ENCODE measurements around the gene RAD51AP2.

The RAD51AP2 gene

DNA sequence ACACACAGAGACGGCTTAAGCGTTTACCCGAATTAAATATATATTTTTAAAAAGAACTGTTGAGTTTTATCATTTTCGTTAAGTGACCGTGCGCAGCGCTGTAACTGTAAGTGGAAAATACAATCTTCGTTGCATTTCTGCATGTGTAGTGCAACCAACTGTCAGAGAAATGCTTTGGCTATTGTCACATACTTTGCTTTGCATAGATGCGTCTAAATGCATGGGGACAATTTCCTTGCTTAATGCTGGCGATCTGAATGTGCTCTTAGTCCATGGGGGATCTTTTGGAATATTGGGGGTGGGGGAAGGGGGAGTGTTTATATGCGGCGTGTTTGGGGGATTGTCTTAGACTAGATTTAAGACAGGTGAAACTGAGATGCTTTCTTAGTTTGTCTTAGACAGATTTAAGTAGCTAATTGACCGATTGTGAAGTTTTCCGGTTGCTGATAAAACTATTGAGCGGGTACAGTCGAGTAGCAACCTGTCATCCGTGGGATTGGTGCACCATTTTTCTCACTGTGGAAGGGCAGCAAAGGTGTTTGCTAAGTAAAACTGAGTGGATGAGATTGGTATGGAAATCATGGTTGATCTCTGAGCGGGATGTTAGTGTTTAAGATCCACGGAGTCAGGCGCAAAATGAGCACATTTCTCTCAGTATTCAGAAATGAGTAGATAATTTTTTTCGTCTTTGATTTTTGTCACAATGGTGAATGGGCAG is 22.7 kb upstream of the RAD51AP2 start:
- Histone ChIP-seq H3K27me3 (ENCODE audit: insufficient read depth, poor library complexity, severe bottlenecking) (peaks cover 41% of the 10 kb centered on the region), H3K36me3 (ENCODE audit: low read depth) (no peaks in the 10 kb centered on the region), H3K9me3 (ENCODE audit: severe bottlenecking) (no peaks in the 10 kb centered on the region), H3K4me1 (ENCODE audit: insufficient read depth, poor library complexity, severe bottlenecking) (peaks cover 19% of the 10 kb centered on the region), H3K27ac (ENCODE audit: poor library complexity, severe bottlenecking) (no peak overlapping the region), H3K4me3 (ENCODE audit: severe bottlenecking) (peak overlapping the region; percentile 29)
- DNase-seq (ENCODE audit: low spot score): no peak
- ATAC-seq (ENCODE audit: low read depth): no peak; the same call in 2 of the 3 replicates
- TF ChIP-seq, protein P1, sequence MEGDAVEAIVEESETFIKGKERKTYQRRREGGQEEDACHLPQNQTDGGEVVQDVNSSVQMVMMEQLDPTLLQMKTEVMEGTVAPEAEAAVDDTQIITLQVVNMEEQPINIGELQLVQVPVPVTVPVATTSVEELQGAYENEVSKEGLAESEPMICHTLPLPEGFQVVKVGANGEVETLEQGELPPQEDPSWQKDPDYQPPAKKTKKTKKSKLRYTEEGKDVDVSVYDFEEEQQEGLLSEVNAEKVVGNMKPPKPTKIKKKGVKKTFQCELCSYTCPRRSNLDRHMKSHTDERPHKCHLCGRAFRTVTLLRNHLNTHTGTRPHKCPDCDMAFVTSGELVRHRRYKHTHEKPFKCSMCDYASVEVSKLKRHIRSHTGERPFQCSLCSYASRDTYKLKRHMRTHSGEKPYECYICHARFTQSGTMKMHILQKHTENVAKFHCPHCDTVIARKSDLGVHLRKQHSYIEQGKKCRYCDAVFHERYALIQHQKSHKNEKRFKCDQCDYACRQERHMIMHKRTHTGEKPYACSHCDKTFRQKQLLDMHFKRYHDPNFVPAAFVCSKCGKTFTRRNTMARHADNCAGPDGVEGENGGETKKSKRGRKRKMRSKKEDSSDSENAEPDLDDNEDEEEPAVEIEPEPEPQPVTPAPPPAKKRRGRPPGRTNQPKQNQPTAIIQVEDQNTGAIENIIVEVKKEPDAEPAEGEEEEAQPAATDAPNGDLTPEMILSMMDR (IDR thresholded peaks at IDR 0.05; ENCODE audit: poor library complexity, severe bottlenecking): no peak

DNA sequence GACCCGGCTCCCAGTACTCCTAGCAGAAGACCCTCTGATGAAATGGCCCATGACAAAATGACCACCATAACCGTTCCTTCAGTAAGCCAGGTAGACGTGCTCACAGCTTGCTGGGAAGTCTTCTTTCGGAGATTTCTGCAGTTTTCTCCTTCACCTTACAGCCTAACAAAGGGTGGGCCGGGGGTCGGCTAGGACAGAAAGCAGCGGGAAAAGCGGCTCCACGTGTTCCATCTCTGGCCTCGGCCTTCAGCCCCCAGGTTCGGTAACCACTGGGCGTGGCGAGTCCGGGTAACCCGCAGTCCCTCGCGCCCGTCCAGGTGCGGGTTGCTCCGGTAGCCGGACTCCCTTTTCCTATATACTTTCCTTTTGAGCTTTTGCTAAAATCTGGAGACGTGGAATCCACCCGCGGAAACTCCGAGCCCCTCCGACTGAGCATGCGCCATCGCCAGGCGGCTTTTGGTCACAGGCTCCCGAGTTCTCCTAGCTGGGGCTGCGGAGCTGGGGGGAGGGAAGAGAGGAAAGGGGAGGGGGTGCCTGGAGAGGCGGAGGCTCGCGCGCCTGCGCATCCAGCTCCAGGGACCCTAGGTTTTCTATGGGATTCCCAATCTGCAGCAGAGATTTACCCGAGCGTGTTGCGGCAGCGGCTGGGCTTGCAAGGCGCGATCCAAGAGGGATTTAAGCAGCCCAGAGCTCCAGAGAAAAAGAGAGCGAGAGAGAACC is 22.0 kb upstream of the RAD51AP2 start, which contains the start of gene VSNL1:
Gene VSNL1, plus strand, starts transcription at position 604 of the 720 bp plus-strand sequence. CDS start 51,379 bp downstream, outside the sequence.
- TF ChIP-seq, protein P1 (IDR thresholded peaks at IDR 0.05; ENCODE audit: poor library complexity, severe bottlenecking): no peak
- Histone ChIP-seq H3K4me3 (ENCODE audit: severe bottlenecking) (peak within 1 kb of the TSS; percentile 29), H3K27me3 (ENCODE audit: insufficient read depth, poor library complexity, severe bottlenecking) (peaks cover 41% of the 10 kb centered on the region), H3K4me1 (ENCODE audit: insufficient read depth, poor library complexity, severe bottlenecking) (peaks cover 19% of the 10 kb centered on the region), H3K27ac (ENCODE audit: poor library complexity, severe bottlenecking) (no peak within 1 kb of the TSS), H3K9me3 (ENCODE audit: severe bottlenecking) (no peaks in the 10 kb centered on the region), H3K36me3 (ENCODE audit: low read depth) (no peaks in the 10 kb centered on the region)
- ATAC-seq (ENCODE audit: low read depth): peak; percentile 20
- peak; percentile 60 for DNase-seq (ENCODE audit: low spot score)

DNA sequence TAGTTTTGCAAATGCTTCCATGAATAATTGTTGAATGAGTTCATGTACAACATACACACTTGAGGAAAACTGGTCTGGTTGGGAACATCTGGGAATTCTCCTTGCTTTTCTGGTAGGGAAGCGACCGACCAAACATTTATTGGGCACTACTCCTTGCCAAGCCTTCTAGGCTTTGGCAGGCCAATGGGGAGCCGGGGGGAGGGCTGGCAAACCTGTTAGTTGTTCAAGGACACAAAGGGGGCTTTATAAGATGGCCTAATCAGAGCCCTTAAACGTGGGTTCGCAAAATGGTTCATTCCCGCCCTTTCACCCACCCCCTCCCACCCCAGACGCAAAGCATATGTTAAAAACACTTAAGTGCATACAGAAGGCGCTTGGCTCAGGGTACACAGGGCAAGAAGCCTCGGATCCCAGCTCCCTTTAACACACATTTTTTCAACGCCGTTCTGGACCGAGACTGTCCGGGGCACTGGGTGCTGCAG is 21.4 kb upstream of the RAD51AP2 start:
- Histone ChIP-seq H3K36me3 (ENCODE audit: low read depth) (no peaks in the 10 kb centered on the region), H3K4me1 (ENCODE audit: insufficient read depth, poor library complexity, severe bottlenecking) (peaks cover 17% of the 10 kb centered on the region), H3K4me3 (ENCODE audit: severe bottlenecking) (no peak overlapping the region), H3K27ac (ENCODE audit: poor library complexity, severe bottlenecking) (peak overlapping the region; percentile 3), H3K27me3 (ENCODE audit: insufficient read depth, poor library complexity, severe bottlenecking) (peaks cover 38% of the 10 kb centered on the region), H3K9me3 (ENCODE audit: severe bottlenecking) (no peaks in the 10 kb centered on the region)
- TF ChIP-seq, protein P1 (IDR thresholded peaks at IDR 0.05; ENCODE audit: poor library complexity, severe bottlenecking): no peak
- DNase-seq (ENCODE audit: low spot score): no peak
- no peak for ATAC-seq (ENCODE audit: low read depth)

DNA sequence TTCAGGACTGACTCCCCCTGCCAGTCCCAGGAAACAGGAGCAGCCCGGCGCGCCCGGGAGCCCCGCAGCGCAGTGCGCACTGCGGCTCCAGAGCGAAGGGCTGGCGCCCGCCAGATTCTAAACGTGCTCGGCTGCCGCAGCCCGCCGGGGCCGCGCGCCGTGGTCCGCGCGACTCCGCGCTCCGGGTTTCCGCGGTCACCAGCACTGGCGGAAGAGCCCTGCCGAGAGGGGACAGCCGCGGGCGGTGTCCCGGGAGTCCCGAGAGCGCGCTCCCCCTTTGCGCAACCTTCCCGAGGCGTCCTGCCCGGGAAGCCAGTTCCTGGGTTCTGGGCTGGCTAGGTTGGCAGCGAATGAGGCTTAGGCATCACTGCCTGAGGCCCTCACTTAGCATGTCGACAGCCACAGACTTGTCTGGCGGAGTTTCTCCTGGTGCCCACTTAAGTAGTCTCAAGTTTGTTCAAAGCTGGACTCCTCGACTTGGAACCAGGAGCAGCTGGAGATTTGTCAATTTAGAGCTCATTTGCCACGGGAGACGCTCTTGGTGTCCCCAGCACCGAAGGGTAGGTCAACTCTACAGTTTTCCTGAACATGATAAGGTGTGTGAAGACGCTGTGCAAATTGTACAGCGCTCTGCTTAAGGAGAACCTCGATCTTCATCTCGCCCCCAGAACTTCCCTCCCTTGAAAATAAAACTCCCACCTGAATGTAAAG is 20.8 kb upstream of the RAD51AP2 start:
- Histone ChIP-seq H3K4me3 (ENCODE audit: severe bottlenecking) (peak overlapping the region; percentile 26), H3K36me3 (ENCODE audit: low read depth) (no peaks in the 10 kb centered on the region), H3K4me1 (ENCODE audit: insufficient read depth, poor library complexity, severe bottlenecking) (peaks cover 12% of the 10 kb centered on the region), H3K27ac (ENCODE audit: poor library complexity, severe bottlenecking) (peak overlapping the region; percentile 3), H3K9me3 (ENCODE audit: severe bottlenecking) (no peaks in the 10 kb centered on the region), H3K27me3 (ENCODE audit: insufficient read depth, poor library complexity, severe bottlenecking) (peaks cover 35% of the 10 kb centered on the region)
- peak; percentile 57 for DNase-seq (ENCODE audit: low spot score)
- ATAC-seq (ENCODE audit: low read depth): peak; percentile 78
- TF ChIP-seq, protein P1 (IDR thresholded peaks at IDR 0.05; ENCODE audit: poor library complexity, severe bottlenecking): no peak

Data from RWPE2 (cell line).